Fibroblast of lung (primary cell): Measurements from ENCODE around the gene FLNC.

ENCODE experiments used
- EZH2 ChIP-seq: IDR thresholded peaks from 2 replicates; pipeline ENCODE4 v1.5.1; 2012; ENCODE audit warnings: low read length, control low read depth, mild to moderate bottlenecking; ENCODE audit errors: missing control alignments
- TF ChIP-seq, protein P1 (sequence below), 2 donors: IDR thresholded peaks in 1 of 2; conservative IDR thresholded peaks in 1 of 2; 1 replicate in 1 of 2; 2 replicates in 1 of 2; pipeline ENCODE4 v1.5.1; 2011 to 2012; ENCODE audit warnings: low read length in 2 of 2, control low read depth in 1 of 2, inconsistent platforms in 1 of 2, low read depth in 1 of 2, mild to moderate bottlenecking in 1 of 2

DNA sequence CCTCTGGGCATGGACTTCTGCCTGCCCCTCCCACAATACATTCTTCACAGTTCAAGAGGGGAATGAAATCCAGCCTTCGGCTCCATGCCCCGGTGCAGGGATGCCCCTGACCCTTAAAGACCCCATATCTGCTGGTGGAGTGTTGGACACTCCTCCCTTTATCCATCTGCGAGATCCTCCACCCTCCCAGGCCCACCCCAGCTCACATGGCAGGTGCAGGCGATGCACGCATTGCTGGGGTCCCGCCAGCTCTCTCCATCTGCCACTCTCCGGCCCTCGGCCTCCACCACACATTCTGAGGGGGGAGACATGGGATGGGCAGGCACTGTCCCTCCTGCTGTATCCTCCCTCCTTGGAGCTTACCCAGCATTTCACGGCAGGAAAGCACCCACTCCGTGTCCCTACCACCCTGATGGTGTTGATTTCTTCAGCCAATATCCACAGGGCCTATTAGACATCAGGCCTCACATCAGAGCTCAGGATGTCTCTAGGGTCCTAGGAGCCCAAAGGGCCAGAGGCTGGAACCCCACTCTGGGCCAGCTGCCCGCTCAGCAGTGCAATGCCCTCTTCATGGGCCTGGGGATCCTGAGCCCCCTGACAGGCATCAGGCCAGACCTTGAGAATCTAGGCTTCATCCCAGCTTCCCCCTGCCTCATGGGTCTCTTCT is 50.7 kb downstream of the FLNC start:
- TF ChIP-seq, protein P1, sequence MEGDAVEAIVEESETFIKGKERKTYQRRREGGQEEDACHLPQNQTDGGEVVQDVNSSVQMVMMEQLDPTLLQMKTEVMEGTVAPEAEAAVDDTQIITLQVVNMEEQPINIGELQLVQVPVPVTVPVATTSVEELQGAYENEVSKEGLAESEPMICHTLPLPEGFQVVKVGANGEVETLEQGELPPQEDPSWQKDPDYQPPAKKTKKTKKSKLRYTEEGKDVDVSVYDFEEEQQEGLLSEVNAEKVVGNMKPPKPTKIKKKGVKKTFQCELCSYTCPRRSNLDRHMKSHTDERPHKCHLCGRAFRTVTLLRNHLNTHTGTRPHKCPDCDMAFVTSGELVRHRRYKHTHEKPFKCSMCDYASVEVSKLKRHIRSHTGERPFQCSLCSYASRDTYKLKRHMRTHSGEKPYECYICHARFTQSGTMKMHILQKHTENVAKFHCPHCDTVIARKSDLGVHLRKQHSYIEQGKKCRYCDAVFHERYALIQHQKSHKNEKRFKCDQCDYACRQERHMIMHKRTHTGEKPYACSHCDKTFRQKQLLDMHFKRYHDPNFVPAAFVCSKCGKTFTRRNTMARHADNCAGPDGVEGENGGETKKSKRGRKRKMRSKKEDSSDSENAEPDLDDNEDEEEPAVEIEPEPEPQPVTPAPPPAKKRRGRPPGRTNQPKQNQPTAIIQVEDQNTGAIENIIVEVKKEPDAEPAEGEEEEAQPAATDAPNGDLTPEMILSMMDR (conservative IDR thresholded peaks at IDR 0.05 in 1 of 2, IDR thresholded peaks at IDR 0.05 in 1 of 2; ENCODE audit: low read depth in 1 of 2, low read length in 2 of 2) = no peak
- TF ChIP-seq EZH2 = no peak
